ENCODE results near the gene TBCB. TPM values are rescaled to one million over a fixed set of nuclear protein-coding genes. Genes with fewer than 3 reads are reported as not detected.

The TBCB gene
- total RNA-seq, 1 donor from 2014 or later: 138 TPM

GRCh38 chr19:36152019-36152351 lies 36.7 kb downstream of the TBCB start:
- H3K9me3 Mint-ChIP-seq (ENCODE audit: low read depth): no peaks in the 10 kb centered on the region
- H3K4me1 Mint-ChIP-seq (ENCODE audit: low read depth): peaks cover 15% of the 10 kb centered on the region
- no peak overlapping the region for H3K4me3 Mint-ChIP-seq (ENCODE audit: low read depth)
- no peak for TF ChIP-seq CTCF (IDR thresholded peaks at IDR 0.05; ENCODE audit: unreplicated experiment)
- H3K27ac Mint-ChIP-seq: no peak overlapping the region
- H3K27me3 Mint-ChIP-seq: no peaks in the 10 kb centered on the region
- peaks cover 13% of the 10 kb centered on the region for H3K36me3 Mint-ChIP-seq (ENCODE audit: insufficient read depth)
- DNase-seq (ENCODE audit: low spot score, unreplicated experiment): no peak

GRCh38 chr19:36152352-36153091 lies 37.3 kb downstream of the TBCB start, which contains the start of gene COX7A1:
Gene COX7A1 (minus strand): TSS chr19:36152447. CDS start chr19:36152407, 40 bp downstream.
- no peak within 1 kb of the TSS for H3K27ac Mint-ChIP-seq

GRCh38 chr19:36153126-36153525 lies 37.9 kb downstream of the TBCB start:
- Mint-ChIP-seq H3K27ac (no peak overlapping the region), H3K27me3 (no peaks in the 10 kb centered on the region), H3K9me3 (ENCODE audit: low read depth) (no peaks in the 10 kb centered on the region), H3K36me3 (ENCODE audit: insufficient read depth) (peaks cover 11% of the 10 kb centered on the region), H3K4me3 (ENCODE audit: low read depth) (no peak overlapping the region), H3K4me1 (ENCODE audit: low read depth) (peaks cover 15% of the 10 kb centered on the region)
- TF ChIP-seq CTCF (IDR thresholded peaks at IDR 0.05; ENCODE audit: unreplicated experiment): no peak
- DNase-seq (ENCODE audit: low spot score, unreplicated experiment): no peak

More at GRCh38 chr19:36152352-36153091, 37.3 kb downstream of the TBCB start, which contains the start of gene COX7A1:
- H3K9me3 Mint-ChIP-seq (ENCODE audit: low read depth): no peaks in the 10 kb centered on the region
- no peak for TF ChIP-seq CTCF (IDR thresholded peaks at IDR 0.05; ENCODE audit: unreplicated experiment)
- no peaks in the 10 kb centered on the region for H3K27me3 Mint-ChIP-seq
- H3K36me3 Mint-ChIP-seq (ENCODE audit: insufficient read depth): peaks cover 11% of the 10 kb centered on the region
- DNase-seq (ENCODE audit: low spot score, unreplicated experiment): no peak
- H3K4me1 Mint-ChIP-seq (ENCODE audit: low read depth): peaks cover 15% of the 10 kb centered on the region
- H3K4me3 Mint-ChIP-seq (ENCODE audit: low read depth): no peak within 1 kb of the TSS

- H3K4me3 Mint-ChIP-seq (ENCODE audit: low read depth): no peak overlapping the region
- DNase-seq (ENCODE audit: low spot score, unreplicated experiment): no peak
Observed at GRCh38 chr19:36160821-36161596, 45.7 kb downstream of the TBCB start.

More at GRCh38 chr19:36160821-36161596, 45.7 kb downstream of the TBCB start:
- peaks cover 12% of the 10 kb centered on the region for H3K36me3 Mint-ChIP-seq (ENCODE audit: insufficient read depth)
- peaks cover 8% of the 10 kb centered on the region for H3K4me1 Mint-ChIP-seq (ENCODE audit: low read depth)
- no peak overlapping the region for H3K27ac Mint-ChIP-seq
- H3K27me3 Mint-ChIP-seq: peaks cover 7% of the 10 kb centered on the region
- no peaks in the 10 kb centered on the region for H3K9me3 Mint-ChIP-seq (ENCODE audit: low read depth)
- no peak for TF ChIP-seq CTCF (IDR thresholded peaks at IDR 0.05; ENCODE audit: unreplicated experiment)

Data from progenitor cell of endocrine pancreas (in vitro differentiated cells).